Testis (tissue), 2 donors: ENCODE data around the gene HFE.

Experiments used
- CTCF ChIP-seq, 3 experiments: fragments of 450-650 bp in 2 of 3; fragments of 200-600 bp in 1 of 3; sonication (generic) in 1 of 3; IDR thresholded peaks; one replicate each; pipeline ENCODE4 v1.5.1; 2016 to 2019; ENCODE audit warnings: antibody characterized with exemption in 3 of 3, mild to moderate bottlenecking in 2 of 3, moderate library complexity in 1 of 3
- POLR2A ChIP-seq: fragments of 450-650 bp; IDR thresholded peaks from one replicate; pipeline ENCODE4 v1.6.1; 2017; ENCODE audit warnings: antibody characterized with exemption, mild to moderate bottlenecking, moderate library complexity

GRCh38 chr6:26045928-26046368 is 41.3 kb upstream of the HFE start:
- no peak for TF ChIP-seq CTCF (IDR thresholded peaks at IDR 0.05)
- TF ChIP-seq POLR2A: no peak
